ENCODE results near the gene OLA1.

- no peak for TF ChIP-seq POLR2AphosphoS5 (IDR thresholded peaks at IDR 0.05; ENCODE audit: insufficient read depth in 1 of 2, low read depth in 1 of 2)
- TF ChIP-seq CTCF (IDR thresholded peaks at IDR 0.05) = no peak
These were observed 161.6 kb downstream of the OLA1 start for GRCh38 chr2:174086708-174087107.
